GM19468 (cell line): Measurements from ENCODE around the gene SPAG9.
"Not testable (repeated sequence)": the region's sequence is repeated elsewhere in the genome, so short reads cannot be mapped to it uniquely, and the experiment has no call there.

Experiments used
- ATAC-seq: cut with Tn5 transposase; IDR thresholded peaks from one replicate; pipeline ENCODE4 v1.9.1; 2021; ENCODE audit warnings: mild to moderate bottlenecking, moderate library complexity, moderate number of reproducible peaks; ENCODE audit not compliant: unreplicated experiment; ENCODE audit errors: extremely low read depth

Gene SPAG9

DNA sequence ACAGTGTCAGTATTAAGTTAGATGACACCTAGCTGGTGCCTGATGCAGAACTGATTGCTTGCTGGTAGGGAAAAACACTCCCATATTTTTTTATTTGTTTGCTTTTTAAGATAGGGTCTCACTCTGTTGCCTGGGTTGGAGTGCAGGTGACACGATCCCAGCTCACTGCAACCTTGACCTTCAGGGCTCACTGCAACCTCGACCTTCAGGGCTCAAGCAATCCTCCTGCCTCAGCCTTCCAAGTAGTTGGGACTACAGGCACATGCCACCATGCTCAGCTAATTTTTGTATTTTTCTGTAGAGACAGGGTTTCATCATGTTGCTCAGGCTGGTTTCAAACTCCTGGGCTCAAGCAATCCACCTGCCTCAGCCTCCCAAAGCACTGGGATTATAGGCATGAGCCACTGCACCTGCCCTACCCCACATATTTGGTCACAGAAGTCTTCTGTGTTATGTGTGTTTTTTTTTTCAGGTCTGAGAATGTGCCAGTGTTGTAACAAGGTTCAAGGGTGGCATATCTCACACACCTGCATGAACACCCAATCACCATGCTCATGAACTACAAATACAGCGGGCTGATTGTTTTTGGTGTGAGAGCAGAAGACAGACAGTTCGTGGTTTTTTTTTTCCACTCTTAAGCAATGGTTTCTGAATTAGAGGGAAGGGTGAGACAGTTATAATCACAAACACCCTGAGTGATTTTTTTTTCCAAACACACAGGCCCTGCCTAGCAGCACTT is 22.8 kb downstream of the SPAG9 start:
- no peak for ATAC-seq

DNA sequence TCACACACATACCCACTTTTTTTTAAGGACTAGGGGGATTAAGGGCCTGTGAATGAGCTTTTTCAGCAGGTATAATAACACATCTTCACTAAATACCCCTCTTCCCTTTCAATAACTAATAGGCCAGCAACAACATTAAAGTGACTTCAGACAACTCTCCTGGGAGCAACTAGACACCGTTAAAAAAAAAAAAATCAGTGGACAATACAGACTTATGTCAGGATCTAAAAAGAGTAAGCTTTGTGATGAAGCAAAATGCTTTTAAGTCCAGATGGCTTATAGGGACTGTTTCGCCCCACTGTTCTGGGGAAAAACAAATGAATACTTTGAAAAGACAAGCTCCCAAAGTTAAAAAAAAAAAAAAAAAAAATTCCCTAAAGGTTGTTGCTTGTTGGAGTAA is 29.0 kb downstream of the SPAG9 start:
- no peak for ATAC-seq

DNA sequence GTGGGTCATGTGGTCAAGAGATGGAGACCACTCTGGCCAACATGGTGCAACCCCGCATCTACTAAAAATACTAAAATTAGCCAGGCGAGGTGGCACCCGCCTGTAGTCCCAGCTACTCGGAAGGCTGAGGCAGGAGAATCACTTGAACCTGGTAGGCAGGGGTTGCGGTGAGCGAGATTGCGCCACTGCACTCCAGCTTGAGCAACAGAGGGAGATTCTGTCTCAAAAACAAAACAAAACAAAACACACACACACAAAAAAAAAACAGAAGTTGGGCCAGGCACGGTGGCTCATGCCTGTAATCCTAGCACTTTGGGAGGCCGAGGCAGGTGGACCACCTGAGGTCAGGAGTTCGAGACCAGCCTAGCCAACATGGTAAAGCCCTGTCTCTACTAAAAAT is 31.8 kb downstream of the SPAG9 start:
- ATAC-seq: not testable (repeated sequence)

DNA sequence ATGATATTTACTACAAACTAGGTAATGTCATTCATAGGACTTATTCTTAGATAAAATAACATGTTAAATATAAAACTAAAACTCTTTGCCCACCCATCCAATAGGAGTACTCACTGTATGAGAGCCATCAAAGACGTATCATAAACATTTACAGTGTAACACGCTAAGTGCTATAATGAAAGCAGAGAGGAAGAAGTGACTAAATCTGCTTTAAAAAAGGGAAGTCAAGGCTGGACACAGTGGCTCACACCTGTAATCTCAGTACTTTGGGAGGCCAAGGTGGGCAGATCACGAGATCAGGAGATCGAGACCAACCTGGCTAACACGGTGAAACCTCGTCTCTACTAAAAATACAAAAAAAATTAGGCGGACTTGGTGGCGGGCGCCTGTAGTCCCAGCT is 32.4 kb downstream of the SPAG9 start:
- ATAC-seq: no peak

DNA sequence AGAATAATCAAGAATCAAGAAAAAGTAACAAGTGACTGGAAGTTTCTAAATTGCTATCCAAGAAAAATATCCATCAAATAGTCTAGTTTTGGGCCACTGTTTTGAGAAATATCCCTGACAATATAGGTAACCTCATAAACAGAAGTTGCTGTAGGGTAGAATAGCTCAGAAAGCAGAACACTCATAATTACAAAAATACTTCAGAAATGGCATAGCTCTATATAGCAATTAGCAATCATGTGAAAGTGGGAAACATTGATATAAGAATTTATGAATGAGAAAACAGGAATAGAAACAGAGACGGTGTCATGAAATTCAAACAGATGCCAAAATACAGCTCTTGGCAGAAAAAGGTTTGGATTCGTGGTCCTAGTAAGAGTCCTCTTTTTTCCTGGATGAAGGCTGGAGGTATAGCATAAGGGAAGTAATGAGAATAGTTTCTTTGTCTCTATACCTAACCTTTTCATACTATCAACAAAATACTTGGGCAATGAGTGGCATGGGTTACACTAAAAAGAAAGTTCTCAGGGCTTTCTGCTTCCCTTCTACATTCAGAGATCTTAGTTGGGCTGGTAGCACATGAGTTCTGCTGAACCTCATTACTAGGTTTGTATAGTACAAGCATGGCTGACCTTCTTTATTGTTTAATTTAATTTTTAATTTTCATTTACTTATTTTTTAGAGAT is 33.5 kb downstream of the SPAG9 start:
- no peak for ATAC-seq

DNA sequence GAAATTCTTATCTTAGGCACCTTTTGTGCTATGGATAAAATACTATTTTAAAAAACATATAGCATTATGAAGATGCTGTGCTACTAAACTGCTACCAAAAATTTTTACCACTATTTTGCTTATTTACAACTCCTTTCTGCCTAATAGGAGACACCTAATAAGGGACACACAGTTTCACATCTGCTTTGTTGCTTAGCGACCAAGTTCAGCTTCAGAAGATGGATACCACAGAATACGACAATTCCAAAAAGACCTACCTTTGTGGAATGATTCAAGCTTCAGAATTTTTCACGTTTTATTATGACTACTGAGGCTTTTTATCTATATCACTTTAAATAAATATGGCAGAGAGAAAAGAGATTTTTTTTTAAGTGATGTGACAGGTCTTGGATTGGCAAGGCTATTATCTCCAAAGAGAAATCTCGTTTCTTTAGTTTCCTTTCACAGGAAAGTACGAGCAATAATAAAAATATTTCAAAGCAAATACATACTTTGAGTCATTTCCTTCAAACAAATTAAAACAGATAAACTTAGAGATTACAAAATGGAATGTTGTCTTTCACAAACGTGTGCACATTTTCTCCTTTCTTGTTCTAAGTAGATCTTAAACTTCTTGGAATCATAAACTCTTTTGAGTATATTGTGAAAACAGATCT is 35.4 kb downstream of the SPAG9 start:
- ATAC-seq: no peak

DNA sequence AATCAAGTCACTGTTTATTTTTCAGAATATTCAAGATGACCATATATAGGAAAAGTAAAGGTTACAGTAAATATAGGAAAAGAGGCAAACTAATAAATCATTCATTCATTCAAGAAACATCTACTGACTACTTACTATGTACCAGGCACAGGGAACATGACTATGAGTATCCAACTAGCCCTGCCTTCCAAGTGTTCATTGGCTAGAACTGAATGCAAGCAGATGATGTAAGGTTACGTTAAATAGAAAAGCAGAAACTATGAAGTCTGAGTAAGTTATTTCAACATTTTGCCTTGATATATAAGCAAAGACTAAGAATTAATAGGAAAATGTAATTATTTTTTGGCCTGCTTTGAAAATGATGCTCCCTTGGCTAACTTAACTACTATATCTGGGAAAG is 36.7 kb downstream of the SPAG9 start:
- no peak for ATAC-seq

DNA sequence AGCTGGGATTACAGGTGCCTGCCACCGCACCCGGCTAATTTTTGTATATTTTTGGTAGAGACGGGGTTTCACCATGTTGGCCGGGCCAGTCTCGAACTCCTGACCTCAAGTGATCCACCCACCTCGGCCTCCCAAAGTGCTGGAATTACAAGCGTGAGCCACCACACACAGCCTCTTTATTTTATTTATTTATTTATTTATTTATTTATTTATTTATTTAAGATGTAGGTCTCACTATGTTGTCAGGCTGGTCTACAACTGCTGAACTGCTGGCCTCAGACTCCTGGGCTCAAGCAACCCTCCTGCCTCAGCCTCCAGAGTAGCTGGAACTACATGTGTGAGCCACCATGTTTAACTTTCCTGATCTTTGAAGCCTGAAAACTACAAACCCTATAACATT is 37.3 kb downstream of the SPAG9 start:
- not testable (repeated sequence) for ATAC-seq

DNA sequence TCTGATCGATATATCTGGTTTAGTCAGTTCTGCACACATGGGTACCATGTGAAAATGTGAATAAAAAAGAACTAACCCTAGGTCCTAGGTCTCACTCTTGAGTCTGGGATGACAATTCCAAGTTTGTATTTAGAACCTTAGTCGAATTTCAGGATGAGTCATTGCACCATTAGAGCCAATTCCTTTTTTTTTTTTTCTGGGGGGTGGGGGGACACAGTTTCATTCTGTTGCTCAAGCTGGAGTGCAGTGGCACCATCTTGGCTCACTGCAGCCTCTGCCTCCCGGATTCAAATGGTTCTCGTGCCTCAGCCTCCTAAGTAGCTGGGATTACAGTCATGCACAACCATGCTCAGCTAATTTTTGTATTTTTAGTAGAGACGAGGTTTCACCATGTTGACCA is 41.6 kb downstream of the SPAG9 start:
- no peak for ATAC-seq

DNA sequence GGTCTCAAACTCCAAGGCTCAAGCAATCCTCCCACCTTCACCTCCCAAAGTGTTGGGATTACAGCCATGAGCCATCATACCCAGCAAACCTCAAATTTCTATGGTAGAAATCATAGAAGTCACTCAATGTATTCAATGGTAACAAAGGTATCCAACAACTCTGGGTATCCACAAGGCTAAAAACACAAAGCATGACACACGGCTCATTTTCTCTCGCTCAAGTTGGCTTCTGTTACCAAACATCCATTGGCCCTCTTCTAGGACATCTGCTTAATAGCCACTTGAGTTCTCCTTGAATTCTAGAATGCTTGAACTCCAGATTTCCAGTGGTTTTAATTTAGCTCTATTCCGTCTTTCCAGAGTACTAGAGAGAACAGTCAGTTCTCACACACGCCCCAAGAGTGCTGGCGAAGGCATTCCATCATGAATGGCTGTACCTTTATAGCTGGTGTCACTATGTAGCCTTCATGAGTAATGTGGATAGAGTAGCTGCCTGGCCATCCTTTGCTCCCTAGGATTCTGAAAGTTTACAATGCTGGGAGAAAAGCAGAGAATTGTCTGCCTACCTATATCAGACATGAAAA is 42.6 kb downstream of the SPAG9 start:
- ATAC-seq: no peak

DNA sequence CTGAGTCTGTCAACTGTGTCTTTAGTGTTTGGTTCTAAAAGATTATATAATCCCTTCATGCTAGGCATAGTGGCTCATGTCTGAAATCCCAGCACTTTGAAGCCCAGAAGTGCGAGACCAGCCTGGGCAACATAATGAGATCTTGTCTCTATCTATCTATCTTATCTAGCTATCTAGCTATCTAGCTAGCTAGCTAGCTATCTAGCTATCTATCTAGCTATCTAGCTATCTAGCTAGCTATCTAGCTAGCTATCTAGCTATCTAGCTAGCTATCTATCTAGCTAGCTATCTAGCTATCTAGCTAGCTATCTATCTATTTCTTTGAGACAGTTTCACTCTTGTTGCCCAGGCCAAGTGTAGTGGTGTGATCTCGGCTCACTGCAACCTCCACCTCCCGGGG is 43.8 kb downstream of the SPAG9 start:
- no peak for ATAC-seq

DNA sequence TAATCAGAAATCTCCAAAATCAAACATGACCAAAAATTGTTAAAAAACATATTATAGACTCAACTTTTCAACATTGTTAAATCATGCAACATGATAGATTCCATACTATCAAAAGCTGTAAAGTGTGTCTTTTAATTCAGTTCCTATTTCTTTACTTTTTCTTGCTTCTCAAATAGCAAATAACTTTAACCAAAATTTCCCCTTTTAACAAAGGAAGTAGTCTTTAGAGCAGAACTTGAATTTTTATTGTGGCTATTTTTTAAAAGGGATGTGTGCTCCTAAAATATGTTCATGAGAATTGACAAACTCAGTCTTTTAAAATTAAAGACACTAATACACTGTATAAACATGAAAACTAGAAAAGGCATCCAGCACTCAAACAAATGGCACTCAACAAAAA is 49.1 kb downstream of the SPAG9 start:
- ATAC-seq: no peak

DNA sequence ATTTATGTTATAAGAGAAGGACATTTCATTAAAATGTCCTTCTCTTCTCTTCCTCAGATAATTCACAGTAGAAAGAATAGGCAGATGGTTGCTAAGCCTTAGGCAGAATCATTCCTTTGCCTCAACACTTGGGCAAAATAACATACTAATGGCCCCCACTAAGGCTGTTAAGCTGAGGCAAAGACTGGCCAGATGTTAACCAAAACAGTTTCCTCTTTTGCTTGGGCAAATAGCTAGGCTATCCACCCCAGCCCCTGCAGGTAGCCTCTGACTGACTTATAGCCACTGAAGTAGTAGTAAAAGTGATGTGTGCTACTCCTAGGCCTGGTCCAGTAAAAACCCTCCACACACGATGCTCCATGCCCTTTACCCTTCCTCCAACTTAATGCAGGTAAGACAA is 55.2 kb downstream of the SPAG9 start:
- ATAC-seq: no peak

DNA sequence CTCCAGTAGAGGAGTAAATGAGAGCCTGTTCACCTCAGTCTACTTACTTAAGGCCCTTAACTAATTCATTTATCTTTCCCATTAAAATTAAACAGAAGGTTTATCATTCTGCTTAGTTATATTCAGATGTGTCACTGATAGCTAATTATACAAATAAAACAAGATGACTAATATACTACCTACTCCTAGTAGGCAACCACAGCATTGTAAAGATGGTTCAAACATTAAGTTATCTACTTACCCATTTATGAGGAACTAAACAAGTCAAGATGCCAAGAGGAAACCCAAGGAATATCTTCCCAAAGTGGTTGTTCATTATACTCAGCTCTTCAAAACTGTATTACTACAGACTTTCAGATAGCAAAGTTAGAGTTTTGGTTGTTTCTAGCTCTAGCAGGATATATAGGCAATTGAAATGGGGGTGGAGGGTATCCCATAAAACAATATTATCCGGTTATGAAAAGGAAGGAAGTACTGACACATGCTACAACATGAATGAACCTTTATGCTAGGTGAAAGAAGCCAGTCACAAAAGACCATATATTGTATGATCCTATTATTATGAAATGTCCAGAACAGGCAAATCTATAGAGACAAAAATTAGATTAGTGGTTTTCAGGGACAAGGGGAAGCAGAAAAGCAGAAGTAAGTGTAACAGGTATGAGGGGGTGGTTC is 56.5 kb downstream of the SPAG9 start:
- no peak for ATAC-seq

DNA sequence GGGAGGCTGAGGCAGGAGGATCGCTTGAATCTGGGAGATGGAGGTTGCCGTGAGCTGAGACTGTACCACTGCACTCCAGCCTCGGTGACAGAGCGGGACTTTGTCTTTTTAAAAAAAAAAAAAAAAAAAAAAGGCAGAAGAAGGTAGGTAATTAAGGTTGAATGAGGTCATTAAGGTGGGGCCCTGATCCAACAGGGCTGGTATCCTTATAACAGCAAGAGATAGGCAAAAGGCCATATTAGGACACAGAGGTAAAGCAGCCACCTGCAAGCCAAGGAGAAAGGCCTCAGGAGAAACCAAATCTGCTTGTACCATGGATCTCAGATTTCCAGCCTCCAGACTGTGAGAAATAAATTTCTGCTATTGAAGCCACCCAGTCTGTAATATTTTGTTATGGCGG is 60.3 kb downstream of the SPAG9 start:
- ATAC-seq: no peak

DNA sequence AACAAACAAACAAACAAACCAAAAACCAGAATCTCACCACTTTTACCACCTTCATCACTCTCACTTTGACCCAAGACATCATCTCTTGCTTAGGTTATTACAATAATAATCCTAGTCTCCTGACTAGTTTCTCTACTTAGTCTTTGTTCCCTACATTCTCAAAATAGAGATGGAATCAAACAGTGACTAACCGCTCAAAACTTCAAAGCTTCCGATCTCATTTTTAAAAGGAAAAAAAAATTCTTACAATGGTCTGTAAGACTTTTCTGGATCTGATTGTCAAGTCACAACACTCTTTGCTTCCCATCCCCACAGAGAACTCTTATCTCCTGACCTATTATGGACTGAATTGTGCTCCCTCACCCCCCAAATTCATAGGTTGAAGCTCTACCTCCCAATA is 60.9 kb downstream of the SPAG9 start:
- ATAC-seq: no peak

DNA sequence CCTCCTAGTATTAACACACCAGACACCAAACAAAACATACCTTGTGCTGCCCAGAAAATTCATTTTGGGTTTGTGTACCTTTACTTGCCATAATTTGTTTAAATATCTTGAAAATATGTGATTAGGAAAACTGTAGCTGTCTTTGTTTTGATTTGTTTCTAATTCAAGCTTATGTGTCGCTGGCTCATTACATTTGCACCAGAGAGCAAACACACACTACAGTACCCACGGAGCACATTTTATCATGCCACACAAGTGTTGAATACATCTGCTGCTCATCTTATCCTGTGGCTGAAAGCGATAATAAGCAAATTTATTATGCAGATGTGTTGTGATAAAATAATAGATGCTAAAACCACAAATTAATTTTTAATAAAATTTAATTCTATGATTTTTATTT is 63.1 kb downstream of the SPAG9 start:
- no peak for ATAC-seq

DNA sequence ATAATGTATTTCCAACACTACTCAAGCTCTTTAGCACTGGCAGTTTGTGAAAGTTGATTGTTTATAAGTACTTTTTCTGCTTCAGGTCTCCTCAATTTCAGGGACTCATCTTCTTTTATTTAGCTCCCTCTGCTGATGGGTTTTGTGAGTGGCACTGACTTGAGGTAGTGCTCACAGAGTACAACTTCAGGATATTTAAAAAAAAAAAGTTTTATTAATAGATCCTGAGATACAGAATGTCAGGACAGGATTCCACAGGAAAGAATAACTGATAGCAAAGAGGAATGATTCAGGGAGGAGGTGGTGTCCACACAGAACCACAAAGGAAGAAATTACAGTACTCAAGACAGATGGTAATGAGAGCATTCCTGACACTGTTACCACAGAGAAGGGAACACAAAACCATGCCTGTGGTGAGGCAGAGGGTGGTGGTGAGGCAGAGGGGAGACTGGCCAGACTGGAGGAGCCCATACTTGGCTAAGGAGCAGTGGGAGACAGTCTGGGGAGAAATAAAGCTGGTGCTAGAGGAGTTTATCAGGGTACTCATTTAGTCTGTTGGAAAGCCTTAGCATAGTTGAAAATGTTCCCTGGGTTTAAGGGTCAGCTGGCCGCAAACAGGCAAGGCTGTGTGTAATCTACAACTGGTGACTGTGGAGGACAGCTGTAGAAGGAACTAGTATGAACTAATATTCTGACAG is 63.7 kb downstream of the SPAG9 start:
- ATAC-seq: no peak

DNA sequence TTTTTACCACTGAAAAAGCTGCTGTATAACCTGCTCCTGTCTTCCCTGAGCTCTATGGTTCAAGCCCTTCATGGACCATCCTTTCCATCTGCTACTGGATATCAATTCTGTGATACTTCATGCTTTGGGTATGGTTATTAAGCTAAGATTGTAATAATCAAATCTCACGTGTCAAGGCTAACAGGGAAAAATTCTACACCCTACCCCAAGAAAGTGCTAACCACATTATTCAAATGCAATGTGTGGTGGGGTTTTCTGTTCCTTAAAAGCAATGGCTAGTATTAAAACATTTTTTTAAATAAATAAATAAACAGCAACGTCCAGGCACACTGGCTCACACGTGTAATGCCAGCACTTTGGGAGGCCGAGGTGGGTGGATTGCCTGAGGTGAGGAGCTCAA is 65.9 kb downstream of the SPAG9 start:
- no peak for ATAC-seq

DNA sequence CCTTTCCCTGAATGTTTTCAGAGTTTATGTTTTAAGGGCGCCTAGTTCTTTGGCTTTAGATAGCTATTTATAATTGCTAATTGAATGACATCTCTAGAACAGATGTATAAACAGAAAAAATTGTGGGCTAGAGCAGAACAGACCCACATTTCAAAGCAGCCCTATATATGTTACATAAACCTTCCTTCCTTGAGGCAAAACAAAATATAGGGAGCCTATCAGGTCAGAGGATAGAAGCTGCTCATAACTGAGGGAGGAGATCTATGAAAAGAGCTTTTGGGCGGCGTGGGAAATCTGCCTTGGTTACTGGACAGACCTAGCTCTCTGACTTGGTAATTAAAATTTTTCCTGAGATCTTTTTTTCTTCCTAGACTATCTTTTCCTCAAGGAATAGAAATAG is 68.4 kb downstream of the SPAG9 start:
- no peak for ATAC-seq
